Measurements from ENCODE around the gene PEA15.

The PEA15 gene

DNA sequence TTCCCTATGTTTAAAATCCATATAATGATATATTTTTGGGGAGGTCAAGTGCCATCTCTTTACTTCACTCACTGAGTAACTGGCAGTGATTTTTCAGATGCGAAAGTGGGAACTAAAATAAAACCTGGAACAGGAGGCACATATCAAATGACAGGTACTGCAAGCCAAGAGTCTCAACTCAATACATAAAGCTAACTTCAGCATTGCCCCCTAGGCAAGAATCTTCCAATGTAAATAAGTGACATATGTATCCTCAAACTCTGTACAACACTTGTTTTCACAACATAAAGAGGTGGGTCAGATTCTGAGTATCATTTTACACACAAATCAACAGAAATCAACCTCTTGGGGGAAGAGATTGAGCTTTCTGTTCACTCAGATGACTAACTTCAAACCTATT is 39.0 kb downstream of the PEA15 start:
- DNase-seq: no peak

- no peak for DNase-seq
Observed at GRCh38 chr1:160245434-160245833, 40.2 kb downstream of the PEA15 start.

DNA sequence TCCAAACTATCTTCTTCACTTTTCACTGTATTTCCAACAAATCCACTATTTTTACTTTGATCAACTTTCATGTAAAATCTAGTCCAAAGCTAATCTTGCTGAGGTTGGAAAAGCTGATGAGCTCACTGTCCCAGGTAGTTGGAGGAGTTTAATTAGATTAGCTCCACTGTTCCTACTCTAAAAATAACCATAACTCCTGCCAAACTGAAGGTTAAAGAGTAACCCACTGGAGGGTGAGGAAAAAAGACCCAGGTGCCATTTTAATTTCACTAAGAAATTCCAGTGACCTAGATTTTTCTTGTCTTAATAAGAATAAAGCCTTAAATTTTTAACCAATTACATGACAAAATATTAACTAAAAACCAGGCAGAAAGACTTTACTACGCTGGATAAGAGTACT is 41.9 kb downstream of the PEA15 start:
- DNase-seq: no peak

- DNase-seq: no peak
Observed at GRCh38 chr1:160251011-160251410, 45.8 kb downstream of the PEA15 start.

DNA sequence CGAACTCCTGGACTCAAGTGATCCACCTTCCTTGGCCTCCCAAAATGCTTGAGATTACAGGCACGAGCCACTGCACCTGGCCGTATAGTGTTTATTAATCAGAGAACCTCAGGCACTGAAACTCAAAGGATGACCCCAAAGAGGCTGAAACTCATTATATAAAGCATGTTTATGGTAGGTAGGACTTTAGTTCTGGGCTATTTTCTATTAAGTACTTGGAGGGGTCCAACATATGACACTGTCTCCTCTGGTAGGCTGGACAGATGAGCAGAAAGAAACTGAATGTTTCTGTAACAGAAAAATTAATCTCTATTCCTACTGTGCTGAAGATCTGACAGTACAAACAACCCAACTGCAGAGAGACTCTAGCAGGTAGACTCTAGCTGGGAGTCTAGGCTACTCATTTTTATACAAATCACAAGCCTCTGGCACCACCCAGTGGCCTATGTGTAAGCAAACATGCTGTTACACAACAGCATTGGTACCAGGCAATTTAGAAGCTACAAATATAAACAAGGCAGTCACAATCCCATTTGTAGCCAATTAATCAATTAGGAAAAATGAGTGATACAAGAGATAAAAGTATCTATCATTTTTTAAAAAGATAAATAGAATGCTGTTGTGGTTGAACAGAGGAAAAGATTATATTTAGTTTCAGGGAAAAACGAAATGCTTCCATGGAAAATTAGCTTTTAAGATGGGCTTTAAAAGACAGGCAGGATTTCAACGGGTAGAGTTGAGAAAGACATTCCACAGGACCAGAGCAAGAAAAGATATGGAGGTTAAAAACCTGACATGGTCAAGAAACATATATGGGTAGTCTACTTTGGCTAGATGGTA is 46.7 kb downstream of the PEA15 start:
- DNase-seq: peak; percentile 66 to 76

GRCh38 chr1:160255781-160256300 is 50.7 kb downstream of the PEA15 start:
- no peak for DNase-seq

- no peak for DNase-seq
Observed at GRCh38 chr1:160256396-160257046, 51.3 kb downstream of the PEA15 start.

GRCh38 chr1:160257411-160258015 is 52.3 kb downstream of the PEA15 start:
- no peak for DNase-seq

GRCh38 chr1:160258177-160258798 is 53.1 kb downstream of the PEA15 start:
- DNase-seq: no peak

GRCh38 chr1:160260406-160261382 is 55.5 kb downstream of the PEA15 start:
- peak in 1 of 2 donors; percentile 16 for DNase-seq

DNA sequence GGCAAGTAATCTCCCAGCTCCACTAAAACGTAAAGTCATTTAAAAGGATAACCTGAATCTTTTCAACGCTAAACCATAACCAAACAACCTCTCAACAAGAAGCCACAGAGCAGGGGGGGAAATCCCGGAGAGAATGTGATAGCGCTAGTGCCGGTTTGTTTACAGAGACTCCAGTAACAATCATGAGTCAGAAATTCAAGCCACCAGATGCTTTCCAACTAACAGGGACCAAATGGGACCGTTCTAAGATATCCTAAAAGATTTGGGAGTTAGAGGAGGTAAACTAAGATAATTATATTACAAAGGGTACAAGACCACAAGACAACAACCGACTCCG is 56.3 kb downstream of the PEA15 start:
- peak; percentile 76 to 87 for DNase-seq

- peak; percentile 98 to 99 for DNase-seq
Observed at GRCh38 chr1:160261893-160262794, 57.0 kb downstream of the PEA15 start, which contains the start of gene DCAF8. Gene DCAF8 (minus strand): TSS chr1:160262549. CDS start chr1:160244008, 18,541 bp downstream.

DNA sequence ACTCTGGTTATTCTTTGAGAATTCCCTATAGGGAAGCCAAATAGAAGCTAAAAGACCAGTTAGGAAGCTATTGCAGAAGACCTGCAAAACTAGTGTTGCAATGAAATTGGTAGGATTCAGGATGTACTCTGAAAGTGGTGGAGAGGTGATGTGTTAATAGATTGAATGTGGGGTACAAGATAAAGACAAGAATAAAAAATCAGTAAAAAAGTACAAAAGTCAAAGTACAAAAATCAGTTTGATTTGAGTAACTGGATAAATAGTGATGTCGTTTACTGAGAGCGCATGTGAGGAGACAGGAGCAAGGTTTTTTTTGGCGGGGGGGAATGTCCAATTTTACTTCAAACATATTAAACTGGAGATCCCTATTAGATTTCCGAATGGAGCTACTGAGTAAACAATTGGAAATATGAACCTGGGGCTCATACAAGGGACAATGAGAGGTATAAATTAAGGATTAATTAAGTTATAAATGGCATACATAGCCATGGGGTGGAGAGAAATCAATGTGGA is 59.7 kb downstream of the PEA15 start:
- no peak for DNase-seq

Measured in CD4-positive, alpha-beta T cell treated with Interferon alpha-2 for 1 hour (primary cell).